ENCODE measurements around the gene BPGM. TPM values are rescaled to one million over a fixed set of nuclear protein-coding genes. Genes with fewer than 3 reads are reported as not detected.
"Not testable (repeated sequence)": the region's sequence is repeated elsewhere in the genome, so short reads cannot be mapped to it uniquely, and the experiment has no call there.

Gene BPGM
- total RNA-seq, 1 donor from 2014 or later = 13.3 TPM

DNA sequence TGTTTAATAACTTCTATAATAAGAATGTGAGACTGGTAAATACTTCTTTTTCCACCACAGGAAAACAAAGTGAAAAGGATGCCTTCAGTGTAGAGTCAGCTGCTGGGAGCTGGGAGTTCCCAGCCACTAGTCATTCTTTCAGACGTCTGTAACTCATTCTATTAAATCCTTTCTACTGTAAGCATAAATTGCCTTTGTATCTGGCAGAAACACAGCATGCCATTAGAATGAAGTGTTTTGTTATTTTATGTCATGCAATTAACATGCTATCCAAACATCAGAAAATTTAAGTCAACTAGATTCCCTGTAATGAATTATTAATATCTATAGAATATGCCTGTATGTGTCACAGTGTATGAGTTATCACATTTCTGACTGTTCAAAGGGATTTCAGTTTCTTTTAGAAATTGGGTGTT lies 14.3 kb downstream of the BPGM start:
- Mint-ChIP-seq H3K4me3 (no peak overlapping the region), H3K9me3 (peaks cover 6% of the 10 kb centered on the region), H3K36me3 (peaks cover 12% of the 10 kb centered on the region), H3K27ac (peak overlapping the region; percentile 75), H3K4me1 (peaks cover 19% of the 10 kb centered on the region), H3K27me3 (ENCODE audit: low read depth) (no peaks in the 10 kb centered on the region)
- TF ChIP-seq, protein P1, sequence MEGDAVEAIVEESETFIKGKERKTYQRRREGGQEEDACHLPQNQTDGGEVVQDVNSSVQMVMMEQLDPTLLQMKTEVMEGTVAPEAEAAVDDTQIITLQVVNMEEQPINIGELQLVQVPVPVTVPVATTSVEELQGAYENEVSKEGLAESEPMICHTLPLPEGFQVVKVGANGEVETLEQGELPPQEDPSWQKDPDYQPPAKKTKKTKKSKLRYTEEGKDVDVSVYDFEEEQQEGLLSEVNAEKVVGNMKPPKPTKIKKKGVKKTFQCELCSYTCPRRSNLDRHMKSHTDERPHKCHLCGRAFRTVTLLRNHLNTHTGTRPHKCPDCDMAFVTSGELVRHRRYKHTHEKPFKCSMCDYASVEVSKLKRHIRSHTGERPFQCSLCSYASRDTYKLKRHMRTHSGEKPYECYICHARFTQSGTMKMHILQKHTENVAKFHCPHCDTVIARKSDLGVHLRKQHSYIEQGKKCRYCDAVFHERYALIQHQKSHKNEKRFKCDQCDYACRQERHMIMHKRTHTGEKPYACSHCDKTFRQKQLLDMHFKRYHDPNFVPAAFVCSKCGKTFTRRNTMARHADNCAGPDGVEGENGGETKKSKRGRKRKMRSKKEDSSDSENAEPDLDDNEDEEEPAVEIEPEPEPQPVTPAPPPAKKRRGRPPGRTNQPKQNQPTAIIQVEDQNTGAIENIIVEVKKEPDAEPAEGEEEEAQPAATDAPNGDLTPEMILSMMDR (IDR thresholded peaks at IDR 0.05; ENCODE audit: unreplicated experiment) = no peak
- no peak for DNase-seq (ENCODE audit: low spot score in 2 of 2, unreplicated experiment in 2 of 2)

DNA sequence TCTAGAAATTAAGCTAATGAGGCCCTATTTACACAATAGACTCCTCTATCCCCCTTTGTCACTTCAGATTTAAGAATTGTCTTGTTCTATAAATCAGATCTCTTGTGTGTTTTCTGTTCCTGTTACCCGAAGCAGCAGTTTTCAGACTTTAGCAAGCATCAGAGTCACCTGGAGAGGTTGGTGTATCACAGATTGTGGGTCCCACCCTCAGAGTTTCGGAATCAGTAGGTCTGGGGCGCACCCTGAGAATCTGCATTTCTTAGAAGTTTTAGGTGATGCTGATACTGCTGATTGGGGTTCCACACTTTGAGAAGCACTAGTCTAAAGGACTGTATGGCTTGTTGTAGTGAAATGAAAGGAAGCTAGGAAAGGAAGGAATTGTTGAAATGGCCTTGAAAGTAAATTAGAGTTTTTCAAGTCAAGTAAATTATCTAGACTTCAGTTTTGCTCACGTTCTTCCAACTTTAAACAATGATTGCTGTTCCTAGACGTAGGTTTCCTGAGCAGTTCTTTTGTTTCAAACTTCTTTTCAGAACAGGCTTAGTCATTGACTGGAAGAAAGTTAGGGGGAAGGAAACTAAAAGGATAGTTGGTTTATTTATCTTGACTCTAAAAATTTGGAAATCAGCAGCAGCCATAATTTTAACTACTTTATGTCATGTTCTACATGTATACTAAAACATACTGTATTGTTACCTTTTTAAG lies 15.7 kb downstream of the BPGM start:
- H3K36me3 Mint-ChIP-seq = peaks cover 15% of the 10 kb centered on the region
- TF ChIP-seq, protein P1 (IDR thresholded peaks at IDR 0.05; ENCODE audit: unreplicated experiment) = no peak
- H3K27ac Mint-ChIP-seq = no peak overlapping the region
- H3K9me3 Mint-ChIP-seq = peaks cover 6% of the 10 kb centered on the region
- DNase-seq (ENCODE audit: low spot score in 2 of 2, unreplicated experiment in 2 of 2) = no peak
- H3K4me1 Mint-ChIP-seq = peaks cover 18% of the 10 kb centered on the region
- no peak overlapping the region for H3K4me3 Mint-ChIP-seq
- no peaks in the 10 kb centered on the region for H3K27me3 Mint-ChIP-seq (ENCODE audit: low read depth)

- peaks cover 6% of the 10 kb centered on the region for H3K9me3 Mint-ChIP-seq
- no peaks in the 10 kb centered on the region for H3K27me3 Mint-ChIP-seq (ENCODE audit: low read depth)
- TF ChIP-seq, protein P1 (IDR thresholded peaks at IDR 0.05; ENCODE audit: unreplicated experiment) = no peak
- DNase-seq (ENCODE audit: low spot score in 2 of 2, unreplicated experiment in 2 of 2) = no peak
- H3K4me1 Mint-ChIP-seq = peaks cover 15% of the 10 kb centered on the region
- H3K27ac Mint-ChIP-seq = no peak overlapping the region
- H3K36me3 Mint-ChIP-seq = peaks cover 15% of the 10 kb centered on the region
- no peak overlapping the region for H3K4me3 Mint-ChIP-seq
Observed at GRCh38 chr7:134662871-134663205, 16.2 kb downstream of the BPGM start.

DNA sequence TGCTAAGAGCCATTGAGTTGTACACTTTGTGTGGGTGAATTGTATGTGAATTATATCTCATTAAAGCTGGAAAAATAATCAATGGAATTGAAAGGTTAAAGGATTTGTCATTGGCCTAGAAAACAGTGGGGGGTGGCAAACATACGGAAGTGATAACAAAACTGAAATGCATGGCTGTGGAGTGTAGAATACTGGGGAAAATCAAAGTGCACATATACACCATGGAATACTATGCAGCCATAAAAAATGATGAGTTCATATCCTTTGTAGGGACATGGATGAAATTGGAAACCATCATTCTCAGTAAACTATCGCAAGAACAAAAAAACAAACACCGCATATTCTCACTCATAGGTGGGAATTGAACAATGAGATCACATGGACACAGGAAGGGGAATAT lies 18.4 kb downstream of the BPGM start:
- H3K9me3 Mint-ChIP-seq; DNase-seq (ENCODE audit: low spot score in 2 of 2, unreplicated experiment in 2 of 2); H3K27me3 Mint-ChIP-seq (ENCODE audit: low read depth); H3K27ac Mint-ChIP-seq; H3K4me3 Mint-ChIP-seq: not testable (repeated sequence)
- Mint-ChIP-seq H3K36me3 (peaks cover 15% of the 10 kb centered on the region), H3K4me1 (peaks cover 13% of the 10 kb centered on the region)

- no peaks in the 10 kb centered on the region for H3K27me3 Mint-ChIP-seq (ENCODE audit: low read depth)
- peaks cover 12% of the 10 kb centered on the region for H3K36me3 Mint-ChIP-seq
- H3K9me3 Mint-ChIP-seq = peaks cover 6% of the 10 kb centered on the region
- TF ChIP-seq, protein P1 (IDR thresholded peaks at IDR 0.05; ENCODE audit: unreplicated experiment) = no peak
- H3K4me3 Mint-ChIP-seq = no peak overlapping the region
- H3K27ac Mint-ChIP-seq = no peak overlapping the region
- no peaks in the 10 kb centered on the region for H3K4me1 Mint-ChIP-seq
- no peak for DNase-seq (ENCODE audit: low spot score in 2 of 2, unreplicated experiment in 2 of 2)
Observed at GRCh38 chr7:134667899-134668298, 21.2 kb downstream of the BPGM start.

DNA sequence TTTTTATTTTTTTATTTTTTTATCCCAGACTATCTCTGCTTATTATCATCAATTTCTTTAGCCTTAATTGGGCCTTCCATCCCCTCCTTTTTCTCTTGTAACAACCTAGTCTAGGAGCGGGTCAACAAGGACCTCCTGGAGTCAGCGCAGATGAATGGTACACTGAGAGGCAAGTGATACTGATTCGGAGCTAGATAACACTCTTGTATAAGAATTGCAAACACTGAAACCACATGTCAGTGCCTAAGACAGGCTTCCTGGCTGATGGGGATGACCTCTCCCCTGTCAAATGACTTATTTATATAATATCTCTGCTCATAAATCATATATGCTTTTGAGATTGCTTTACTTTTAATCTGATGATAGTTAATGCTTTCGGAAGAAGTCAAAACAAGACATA lies 22.7 kb downstream of the BPGM start:
- Mint-ChIP-seq H3K27me3 (ENCODE audit: low read depth) (no peaks in the 10 kb centered on the region), H3K4me3 (no peak overlapping the region), H3K27ac (no peak overlapping the region), H3K36me3 (peaks cover 17% of the 10 kb centered on the region), H3K4me1 (no peaks in the 10 kb centered on the region), H3K9me3 (peaks cover 11% of the 10 kb centered on the region)
- TF ChIP-seq, protein P1 (IDR thresholded peaks at IDR 0.05; ENCODE audit: unreplicated experiment) = no peak
- DNase-seq (ENCODE audit: low spot score in 2 of 2, unreplicated experiment in 2 of 2) = no peak
